ENCODE data around the gene PYGO1. TPM values are rescaled to one million over a fixed set of nuclear protein-coding genes. Genes with fewer than 3 reads are reported as not detected.
A peak's percentile ranks its signal among the peaks of the same experiment; 100 is the strongest.

Gene PYGO1
- total RNA-seq, 1 donor from 2014 or later: 11.1 TPM

DNA sequence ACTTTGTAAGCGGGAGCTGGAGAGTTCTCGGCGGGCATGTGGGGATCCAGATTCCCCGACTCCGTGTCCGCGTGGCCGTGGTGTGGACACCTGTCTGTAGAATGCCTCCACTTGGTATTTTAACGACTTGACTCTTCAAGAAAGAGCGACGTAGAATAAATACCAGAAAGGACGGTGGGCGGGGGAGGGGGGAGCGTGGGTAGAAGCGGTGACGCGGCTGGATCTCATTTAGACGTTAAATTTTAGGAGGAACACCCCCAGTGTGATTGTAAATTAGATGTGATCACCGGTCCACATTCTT, 620 bp upstream of the PYGO1 start:
- ATAC-seq: no peak

DNA sequence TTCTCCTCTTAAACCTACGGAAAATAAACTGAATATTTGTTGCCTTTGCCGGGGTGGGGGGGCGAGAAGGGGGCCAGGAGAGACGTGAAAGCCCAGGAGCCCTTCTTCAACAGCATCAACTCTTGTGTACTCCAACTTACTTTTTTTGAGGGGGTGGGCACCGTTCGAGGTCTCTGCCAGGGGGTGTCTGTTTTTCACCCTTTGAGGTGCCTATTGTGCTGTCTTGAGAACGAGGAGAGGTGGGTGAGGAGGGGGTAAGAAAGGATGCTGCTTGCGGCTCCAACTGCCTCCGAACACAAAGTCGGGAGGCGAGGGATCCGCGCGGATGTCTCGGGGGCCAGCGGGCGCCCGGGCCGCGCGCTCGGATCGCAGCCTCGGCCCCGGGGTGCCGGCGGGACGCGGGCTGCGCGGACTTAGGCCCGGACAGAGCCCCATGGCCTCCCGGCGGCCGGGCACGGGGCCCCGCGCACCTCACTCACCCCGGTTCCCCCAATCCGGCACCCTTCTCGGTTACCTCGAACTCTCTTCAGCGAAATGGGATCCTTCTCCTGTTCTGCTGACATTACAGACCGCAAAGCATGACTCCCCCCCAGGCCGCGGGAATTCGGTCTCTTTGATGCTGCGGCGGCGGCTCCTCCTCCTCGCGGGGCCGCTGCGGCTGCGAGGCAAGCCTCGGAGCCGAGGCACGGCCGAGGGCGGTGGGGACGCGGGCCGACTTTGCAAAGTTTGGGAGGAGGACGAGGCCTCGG, 650 bp downstream of the PYGO1 start:
- Histone ChIP-seq H3K27ac (peak overlapping the region; percentile 70), H3K4me1 (no peaks in the 10 kb centered on the region), H3K36me3 (no peaks in the 10 kb centered on the region), H3K27me3 (peaks cover 15% of the 10 kb centered on the region), H3K9me3 (no peaks in the 10 kb centered on the region), H3K4me3 (peak overlapping the region; percentile 62)
- TF ChIP-seq, protein P1, sequence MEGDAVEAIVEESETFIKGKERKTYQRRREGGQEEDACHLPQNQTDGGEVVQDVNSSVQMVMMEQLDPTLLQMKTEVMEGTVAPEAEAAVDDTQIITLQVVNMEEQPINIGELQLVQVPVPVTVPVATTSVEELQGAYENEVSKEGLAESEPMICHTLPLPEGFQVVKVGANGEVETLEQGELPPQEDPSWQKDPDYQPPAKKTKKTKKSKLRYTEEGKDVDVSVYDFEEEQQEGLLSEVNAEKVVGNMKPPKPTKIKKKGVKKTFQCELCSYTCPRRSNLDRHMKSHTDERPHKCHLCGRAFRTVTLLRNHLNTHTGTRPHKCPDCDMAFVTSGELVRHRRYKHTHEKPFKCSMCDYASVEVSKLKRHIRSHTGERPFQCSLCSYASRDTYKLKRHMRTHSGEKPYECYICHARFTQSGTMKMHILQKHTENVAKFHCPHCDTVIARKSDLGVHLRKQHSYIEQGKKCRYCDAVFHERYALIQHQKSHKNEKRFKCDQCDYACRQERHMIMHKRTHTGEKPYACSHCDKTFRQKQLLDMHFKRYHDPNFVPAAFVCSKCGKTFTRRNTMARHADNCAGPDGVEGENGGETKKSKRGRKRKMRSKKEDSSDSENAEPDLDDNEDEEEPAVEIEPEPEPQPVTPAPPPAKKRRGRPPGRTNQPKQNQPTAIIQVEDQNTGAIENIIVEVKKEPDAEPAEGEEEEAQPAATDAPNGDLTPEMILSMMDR (IDR thresholded peaks at IDR 0.05): no peak
- peak; percentile 59 for ATAC-seq
- intact Hi-C loops (cut with DNase I): no loop called here
- no peak for DNase-seq

More for the DNA sequence above, 620 bp upstream of the PYGO1 start:
- no peak for DNase-seq
- no peaks in the 10 kb centered on the region for H3K4me1 ChIP-seq
- intact Hi-C loops (cut with DNase I): no loop called here
- H3K27ac ChIP-seq: peak overlapping the region; percentile 73
- no peaks in the 10 kb centered on the region for H3K36me3 ChIP-seq
- H3K9me3 ChIP-seq: no peaks in the 10 kb centered on the region
- peaks cover 15% of the 10 kb centered on the region for H3K27me3 ChIP-seq
- H3K4me3 ChIP-seq: peak overlapping the region; percentile 53
- TF ChIP-seq, protein P1 (IDR thresholded peaks at IDR 0.05): no peak

DNA sequence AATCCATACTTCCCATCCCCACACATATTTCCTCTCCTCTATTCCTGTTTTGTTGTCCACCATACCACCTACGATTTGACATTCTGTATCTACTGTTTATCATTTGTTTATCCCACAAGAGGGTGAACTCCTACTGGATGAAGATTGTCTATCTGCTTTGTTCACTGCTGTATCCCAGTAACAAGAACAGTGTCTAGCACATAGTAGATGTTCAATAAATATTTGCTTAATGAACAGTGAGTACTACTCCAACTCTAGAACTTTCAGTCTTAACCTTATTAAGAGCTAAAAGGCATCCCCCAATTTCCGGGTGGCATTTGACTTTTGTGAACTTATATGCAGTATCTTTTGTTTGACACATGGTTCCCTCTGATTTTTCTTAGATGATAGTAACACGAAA, 1.3 kb downstream of the PYGO1 start:
- peak overlapping the region; percentile 62 for H3K4me3 ChIP-seq
- peaks cover 15% of the 10 kb centered on the region for H3K27me3 ChIP-seq
- ATAC-seq: no peak
- H3K36me3 ChIP-seq: no peaks in the 10 kb centered on the region
- no peak overlapping the region for H3K27ac ChIP-seq
- TF ChIP-seq, protein P1 (IDR thresholded peaks at IDR 0.05): no peak
- intact Hi-C loops (cut with DNase I): no loop called here
- no peak for DNase-seq
- H3K9me3 ChIP-seq: no peaks in the 10 kb centered on the region
- H3K4me1 ChIP-seq: no peaks in the 10 kb centered on the region

DNA sequence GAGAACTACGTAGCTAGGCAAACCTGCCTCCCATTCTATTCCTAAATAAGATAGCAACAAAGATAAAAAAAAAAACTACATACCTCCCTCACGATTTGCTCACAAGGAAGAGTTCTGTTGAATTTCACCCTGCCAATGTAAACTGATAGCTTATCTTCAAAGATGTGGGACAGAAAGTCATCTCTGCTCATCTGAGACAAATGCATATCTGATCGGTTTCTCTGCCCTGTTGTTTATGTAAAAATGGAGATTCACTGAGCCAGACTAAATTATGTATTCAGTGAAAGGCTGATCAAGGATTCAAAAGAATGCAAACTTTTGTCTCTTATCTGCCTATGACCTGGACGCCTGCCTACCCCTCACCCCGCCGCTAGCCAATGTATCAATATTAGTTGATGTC, 11.2 kb downstream of the PYGO1 start:
- no peaks in the 10 kb centered on the region for H3K9me3 ChIP-seq
- ATAC-seq (no peak), DNase-seq (no peak)
- no peaks in the 10 kb centered on the region for H3K4me1 ChIP-seq
- intact Hi-C loops (cut with DNase I): no loop called here
- H3K4me3 ChIP-seq: no peak overlapping the region
- TF ChIP-seq, protein P1 (IDR thresholded peaks at IDR 0.05): no peak
- H3K27me3 ChIP-seq: no peaks in the 10 kb centered on the region
- no peak overlapping the region for H3K27ac ChIP-seq
- no peaks in the 10 kb centered on the region for H3K36me3 ChIP-seq

DNA sequence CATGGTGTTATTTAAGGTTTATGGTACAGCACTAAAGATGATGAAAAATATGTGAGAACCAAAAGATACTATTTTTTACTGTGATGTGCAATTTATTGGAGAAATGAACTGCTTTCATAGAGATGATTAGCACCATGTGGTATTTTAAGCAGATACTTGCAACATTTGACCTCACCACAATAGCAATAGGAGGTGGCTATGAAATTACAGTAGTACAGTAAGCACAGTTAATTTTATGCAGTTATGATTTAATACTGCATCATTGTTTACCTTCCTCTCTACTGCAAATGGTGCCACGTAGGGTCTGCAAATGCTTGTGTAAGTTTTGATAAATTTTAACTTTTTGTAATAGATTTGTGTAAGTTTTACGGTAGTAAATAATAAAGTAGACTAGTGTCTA, 14.0 kb downstream of the PYGO1 start:
- intact Hi-C loops (cut with DNase I): no loop called here
- Histone ChIP-seq H3K4me3 (no peak overlapping the region), H3K36me3 (no peaks in the 10 kb centered on the region), H3K27me3 (no peaks in the 10 kb centered on the region), H3K9me3 (no peaks in the 10 kb centered on the region), H3K27ac (no peak overlapping the region), H3K4me1 (no peaks in the 10 kb centered on the region)
- TF ChIP-seq, protein P1 (IDR thresholded peaks at IDR 0.05): no peak
- ATAC-seq (no peak), DNase-seq (no peak)

DNA sequence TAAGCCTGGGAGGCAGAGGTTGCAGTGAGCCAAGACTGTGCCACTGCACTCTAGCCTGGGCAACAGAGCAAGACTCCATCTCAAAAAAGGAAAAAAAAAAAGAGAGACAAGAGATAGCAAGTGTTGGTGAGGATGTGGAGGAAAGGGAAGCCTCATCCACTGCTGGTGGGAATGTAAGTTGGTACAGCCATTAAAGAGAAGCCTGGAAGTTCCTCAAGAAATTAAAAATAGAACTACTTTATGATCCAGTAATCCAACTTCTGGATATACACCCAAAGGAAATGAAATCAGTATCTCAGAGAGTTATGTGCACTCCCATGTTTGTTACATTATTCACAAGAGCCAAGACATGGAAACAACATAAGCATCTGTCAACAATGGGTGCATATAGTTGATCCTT, 14.9 kb downstream of the PYGO1 start:
- H3K4me3 ChIP-seq: no peak overlapping the region
- H3K9me3 ChIP-seq: no peaks in the 10 kb centered on the region
- no peaks in the 10 kb centered on the region for H3K27me3 ChIP-seq
- no peaks in the 10 kb centered on the region for H3K36me3 ChIP-seq
- no peak for ATAC-seq
- intact Hi-C loops (cut with DNase I): no loop called here
- no peaks in the 10 kb centered on the region for H3K4me1 ChIP-seq
- DNase-seq: no peak
- no peak overlapping the region for H3K27ac ChIP-seq
- TF ChIP-seq, protein P1 (IDR thresholded peaks at IDR 0.05): no peak

Data from upper lobe of right lung (tissue), 1 donor.